ENCODE measurements around the gene NFKB1. TPM values are rescaled to one million over a fixed set of nuclear protein-coding genes. Genes with fewer than 3 reads are reported as not detected.

The NFKB1 gene
- total and polyA plus RNA-seq, 2 donors (not counting 1 experiment from before 2014, with no cell fraction given): 32.0 to 88.1 TPM

- no peaks in the 10 kb centered on the region for H3K9me3 ChIP-seq (ENCODE audit: control extremely low read depth in 1 of 3, control insufficient read depth in 2 of 3, insufficient read depth in 1 of 3, low read length in 2 of 3)
- Mint-ChIP-seq H3K4me3 (no peak overlapping the region), H3K4me1 (no peaks in the 10 kb centered on the region), H3K27ac (no peak overlapping the region), H3K27me3 (no peaks in the 10 kb centered on the region), H3K9me3 (ENCODE audit: insufficient read depth) (no peaks in the 10 kb centered on the region)
- no peak for ATAC-seq (ENCODE audit: low read depth)
- H3K27me3 ChIP-seq (replicated peaks in 1 of 4; ENCODE audit: control extremely low read depth in 1 of 4, control insufficient read depth in 3 of 4, insufficient read depth in 4 of 4, low read length in 3 of 4): no peaks in the 10 kb centered on the region
- TF ChIP-seq EZH2 (IDR thresholded peaks at IDR 0.05; ENCODE audit: borderline replicate concordance, insufficient read depth, low read depth, low read length, poor library complexity, severe bottlenecking): no peak
- TF ChIP-seq, protein P1, sequence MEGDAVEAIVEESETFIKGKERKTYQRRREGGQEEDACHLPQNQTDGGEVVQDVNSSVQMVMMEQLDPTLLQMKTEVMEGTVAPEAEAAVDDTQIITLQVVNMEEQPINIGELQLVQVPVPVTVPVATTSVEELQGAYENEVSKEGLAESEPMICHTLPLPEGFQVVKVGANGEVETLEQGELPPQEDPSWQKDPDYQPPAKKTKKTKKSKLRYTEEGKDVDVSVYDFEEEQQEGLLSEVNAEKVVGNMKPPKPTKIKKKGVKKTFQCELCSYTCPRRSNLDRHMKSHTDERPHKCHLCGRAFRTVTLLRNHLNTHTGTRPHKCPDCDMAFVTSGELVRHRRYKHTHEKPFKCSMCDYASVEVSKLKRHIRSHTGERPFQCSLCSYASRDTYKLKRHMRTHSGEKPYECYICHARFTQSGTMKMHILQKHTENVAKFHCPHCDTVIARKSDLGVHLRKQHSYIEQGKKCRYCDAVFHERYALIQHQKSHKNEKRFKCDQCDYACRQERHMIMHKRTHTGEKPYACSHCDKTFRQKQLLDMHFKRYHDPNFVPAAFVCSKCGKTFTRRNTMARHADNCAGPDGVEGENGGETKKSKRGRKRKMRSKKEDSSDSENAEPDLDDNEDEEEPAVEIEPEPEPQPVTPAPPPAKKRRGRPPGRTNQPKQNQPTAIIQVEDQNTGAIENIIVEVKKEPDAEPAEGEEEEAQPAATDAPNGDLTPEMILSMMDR (IDR thresholded peaks at IDR 0.05): no peak
- no peak overlapping the region for H3K4me3 ChIP-seq (ENCODE audit: control extremely low read depth in 1 of 5, extremely low read depth in 1 of 5, insufficient read depth in 1 of 5, low read depth in 2 of 5, low read length in 4 of 5)
- 83% methylated on average over 6 of the region's 6 CpGs for WGBS (ENCODE audit: insufficient coverage)
- intact Hi-C loops (cut with micrococcal nuclease): no loop called here
- no peak overlapping the region for H3K4me2 ChIP-seq (replicated peaks; ENCODE audit: low read depth, low read length, poor library complexity, severe bottlenecking)
- H4K20me1 ChIP-seq (ENCODE audit: control insufficient read depth, insufficient read depth, low read length, poor library complexity, severe bottlenecking): no peaks in the 10 kb centered on the region
- peaks cover 0 to 47% of the 10 kb centered on the region in 2 experiments for H3K36me3 ChIP-seq (replicated peaks in 1 of 2; ENCODE audit: control extremely low read depth in 1 of 2, control insufficient read depth in 1 of 2, extremely low read depth in 1 of 2, insufficient read depth in 2 of 2, low read length in 1 of 2)
- no peak for DNase-seq
- no peak overlapping the region for H3K27ac ChIP-seq (ENCODE audit: low read length in 2 of 2)
- ChIA-PET POLR2A (no interaction called here), CTCF (interaction anchor here (1.2 to 1.3 kb wide), 3 partner anchors 24 to 376 kb away, joined by 3 to 5 read pairs (median 3); no protein-coding TSS in a partner anchor)
- no peaks in the 10 kb centered on the region for H3K4me1 ChIP-seq (ENCODE audit: control insufficient read depth in 2 of 2, insufficient read depth in 2 of 2, low read length in 2 of 2)
- no peaks in the 10 kb centered on the region for H3K79me2 ChIP-seq (ENCODE audit: control insufficient read depth, insufficient read depth, low read length)
- no peak overlapping the region for H3K9ac ChIP-seq (ENCODE audit: low read length)
- no peak overlapping the region for H2AFZ ChIP-seq (ENCODE audit: insufficient read depth, low read depth, low read length, poor library complexity, severe bottlenecking)
Measured at GRCh38 chr4:102633100-102633499, 131.9 kb downstream of the NFKB1 start.

- POLR2A ChIA-PET: no interaction called here
- intact Hi-C loops (cut with micrococcal nuclease): no loop called here
- CTCF ChIA-PET: interaction anchor here (0.9 kb wide), 1 partner anchor 189 kb away, joined by 3 read pairs; no protein-coding TSS in a partner anchor
- Histone ChIP-seq H3K79me2 (ENCODE audit: control insufficient read depth, insufficient read depth, low read length) (no peaks in the 10 kb centered on the region), H4K20me1 (ENCODE audit: control insufficient read depth, insufficient read depth, low read length, poor library complexity, severe bottlenecking) (no peaks in the 10 kb centered on the region), H3K27me3 (replicated peaks in 1 of 4; ENCODE audit: control extremely low read depth in 1 of 4, control insufficient read depth in 3 of 4, insufficient read depth in 4 of 4, low read length in 3 of 4) (no peaks in the 10 kb centered on the region), H3K4me3 (ENCODE audit: control extremely low read depth in 1 of 5, extremely low read depth in 1 of 5, insufficient read depth in 1 of 5, low read depth in 2 of 5, low read length in 4 of 5) (no peak overlapping the region), H2AFZ (ENCODE audit: insufficient read depth, low read depth, low read length, poor library complexity, severe bottlenecking) (no peak overlapping the region), H3K36me3 (replicated peaks in 1 of 2; ENCODE audit: control extremely low read depth in 1 of 2, control insufficient read depth in 1 of 2, extremely low read depth in 1 of 2, insufficient read depth in 2 of 2, low read length in 1 of 2) (peaks cover 0 to 62% of the 10 kb centered on the region in 2 experiments), H3K4me2 (replicated peaks; ENCODE audit: low read depth, low read length, poor library complexity, severe bottlenecking) (no peak overlapping the region), H3K27ac (ENCODE audit: low read length in 2 of 2) (no peak overlapping the region), H3K9ac (ENCODE audit: low read length) (no peak overlapping the region), H3K4me1 (ENCODE audit: control insufficient read depth in 2 of 2, insufficient read depth in 2 of 2, low read length in 2 of 2) (no peaks in the 10 kb centered on the region), H3K9me3 (ENCODE audit: control extremely low read depth in 1 of 3, control insufficient read depth in 2 of 3, insufficient read depth in 1 of 3, low read length in 2 of 3) (no peaks in the 10 kb centered on the region)
- TF ChIP-seq, protein P1 (IDR thresholded peaks at IDR 0.05): no peak
- no peak for TF ChIP-seq EZH2 (IDR thresholded peaks at IDR 0.05; ENCODE audit: borderline replicate concordance, insufficient read depth, low read depth, low read length, poor library complexity, severe bottlenecking)
- ATAC-seq (ENCODE audit: low read depth) (no peak), DNase-seq (no peak)
- 97% methylated on average over 3 of the region's 3 CpGs for WGBS (ENCODE audit: insufficient coverage)
- Mint-ChIP-seq H3K27me3 (no peaks in the 10 kb centered on the region), H3K4me1 (no peaks in the 10 kb centered on the region), H3K9me3 (ENCODE audit: insufficient read depth) (no peaks in the 10 kb centered on the region), H3K4me3 (no peak overlapping the region), H3K27ac (no peak overlapping the region)
Measured at GRCh38 chr4:102637391-102637790, 136.2 kb downstream of the NFKB1 start.

Measured in B cell (primary cell).